ENCODE results near the gene APBA1. TPM values are rescaled to one million over a fixed set of nuclear protein-coding genes. Genes with fewer than 3 reads are reported as not detected.

The APBA1 gene
- total RNA-seq, 2 donors from 2014 or later, result 6.3 to 7.5 TPM

GRCh38 chr9:69715096-69715495 is 42.9 kb upstream of the APBA1 start:
- peaks cover 3% of the 10 kb centered on the region for H3K4me1 ChIP-seq
- no peaks in the 10 kb centered on the region for H3K9me3 ChIP-seq
- intact Hi-C loops (cut with DNase I), result no loop called here
- no peaks in the 10 kb centered on the region for H3K27me3 ChIP-seq
- peak overlapping the region; percentile 48 for H3K27ac ChIP-seq
- no peak for DNase-seq
- H3K9ac ChIP-seq (ENCODE audit: low read depth in 2 of 2, low read length in 2 of 2), result no peak overlapping the region
- H3K36me3 ChIP-seq, result no peaks in the 10 kb centered on the region
- TF ChIP-seq CTCF (IDR thresholded peaks at IDR 0.05), result no peak
- no peak overlapping the region for H3K4me3 ChIP-seq

GRCh38 chr9:69697475-69697874 is 25.3 kb upstream of the APBA1 start:
- Histone ChIP-seq H3K9me3 (no peaks in the 10 kb centered on the region), H3K9ac (ENCODE audit: low read depth in 2 of 2, low read length in 2 of 2) (no peak overlapping the region), H3K4me1 (no peaks in the 10 kb centered on the region), H3K36me3 (no peaks in the 10 kb centered on the region), H3K4me3 (no peak overlapping the region), H3K27me3 (no peaks in the 10 kb centered on the region), H3K27ac (no peak overlapping the region)
- no peak for TF ChIP-seq CTCF (IDR thresholded peaks at IDR 0.05)
- intact Hi-C loops (cut with DNase I), result no loop called here
- DNase-seq, result no peak

GRCh38 chr9:69696802-69697201 is 24.6 kb upstream of the APBA1 start:
- no peak for DNase-seq
- no peak for TF ChIP-seq CTCF (IDR thresholded peaks at IDR 0.05)
- Histone ChIP-seq H3K4me3 (no peak overlapping the region), H3K36me3 (no peaks in the 10 kb centered on the region), H3K4me1 (no peaks in the 10 kb centered on the region), H3K27ac (no peak overlapping the region), H3K9me3 (no peaks in the 10 kb centered on the region), H3K27me3 (no peaks in the 10 kb centered on the region), H3K9ac (ENCODE audit: low read depth in 2 of 2, low read length in 2 of 2) (no peak overlapping the region)
- intact Hi-C loops (cut with DNase I), result no loop called here

DNA sequence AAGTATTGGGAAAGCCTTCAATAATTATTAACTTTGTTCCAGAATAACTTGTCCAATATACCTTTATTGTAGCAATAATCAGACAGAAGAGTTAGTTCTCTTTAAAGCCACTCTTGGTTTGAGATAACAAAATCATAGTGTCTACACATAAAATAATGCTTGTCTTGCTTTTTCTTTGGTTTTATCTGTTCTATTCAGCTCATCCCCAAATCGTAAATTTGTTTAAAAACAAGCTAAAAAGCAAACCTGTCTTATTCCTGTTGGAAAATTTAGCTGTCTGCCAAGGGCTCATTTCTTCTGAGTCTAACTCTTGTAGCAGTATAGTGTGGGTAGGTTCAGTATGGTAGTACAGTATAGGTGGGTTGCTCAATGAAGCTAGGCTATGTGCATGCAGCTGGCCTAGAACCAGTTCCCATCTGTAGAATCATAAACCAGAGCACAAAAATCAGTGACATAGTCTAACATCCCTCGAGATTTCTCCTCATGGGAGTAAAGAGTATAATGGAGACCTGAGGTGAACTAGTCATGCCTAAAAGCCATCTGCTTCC is 17.9 kb upstream of the APBA1 start:
- DNase-seq, result no peak
- no peaks in the 10 kb centered on the region for H3K4me1 ChIP-seq
- H3K27ac ChIP-seq, result no peak overlapping the region
- TF ChIP-seq CTCF (IDR thresholded peaks at IDR 0.05), result no peak
- no peaks in the 10 kb centered on the region for H3K9me3 ChIP-seq
- H3K9ac ChIP-seq (ENCODE audit: low read depth in 2 of 2, low read length in 2 of 2), result no peak overlapping the region
- no peaks in the 10 kb centered on the region for H3K27me3 ChIP-seq
- H3K4me3 ChIP-seq, result no peak overlapping the region
- H3K36me3 ChIP-seq, result no peaks in the 10 kb centered on the region
- intact Hi-C loops (cut with DNase I), result no loop called here

DNA sequence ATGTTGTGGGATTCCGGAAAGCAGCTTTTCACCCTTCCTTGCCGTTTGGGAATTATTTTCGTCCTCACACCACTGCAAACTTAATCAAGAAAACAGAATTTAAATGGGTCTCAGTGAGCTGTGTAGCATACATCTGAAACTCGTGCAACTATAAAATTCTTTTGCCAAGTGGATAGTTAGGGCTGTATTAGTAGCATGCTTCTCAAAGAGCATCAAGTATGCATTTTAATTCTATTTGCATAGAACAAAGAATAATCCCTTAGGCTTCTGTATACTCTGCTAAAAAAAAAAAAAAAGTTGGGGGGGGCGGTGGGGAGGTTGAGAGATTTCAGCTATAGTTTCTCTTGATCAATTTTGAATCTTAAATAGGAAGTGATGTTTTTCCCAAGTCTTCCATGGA is 11.8 kb upstream of the APBA1 start:
- H3K4me1 ChIP-seq, result no peaks in the 10 kb centered on the region
- TF ChIP-seq CTCF (IDR thresholded peaks at IDR 0.05), result no peak
- no peaks in the 10 kb centered on the region for H3K36me3 ChIP-seq
- no peaks in the 10 kb centered on the region for H3K27me3 ChIP-seq
- no peak for DNase-seq
- intact Hi-C loops (cut with DNase I), result no loop called here
- no peak overlapping the region for H3K27ac ChIP-seq
- H3K9me3 ChIP-seq, result no peaks in the 10 kb centered on the region
- no peak overlapping the region for H3K4me3 ChIP-seq
- H3K9ac ChIP-seq (ENCODE audit: low read depth in 2 of 2, low read length in 2 of 2), result no peak overlapping the region

Measured in colonic mucosa (tissue), 4 donors.